Mesendoderm (in vitro differentiated cells): Measurements from ENCODE around the gene MBLAC1.

Experiments
- DNase-seq: peaks from one replicate; pipeline ENCODE4 v3.0.0; 2013
- H2AK5ac ChIP-seq: 2 replicates; pipeline ENCODE4 v1.6.1; 2013; ENCODE audit warnings: low read length, inconsistent platforms
- H2BK120ac ChIP-seq: 2 replicates; pipeline ENCODE4 v1.6.1; 2013; ENCODE audit warnings: low read depth, mild to moderate bottlenecking, low read length, moderate library complexity, mixed read lengths
- H2BK15ac ChIP-seq: replicated peaks from 2 replicates; pipeline ENCODE4 v1.6.1; 2013; ENCODE audit warnings: low read depth, mild to moderate bottlenecking, moderate library complexity
- H2BK5ac ChIP-seq: 2 replicates; pipeline ENCODE4 v1.6.1; 2013; ENCODE audit warnings: low read length, inconsistent platforms
- H3K18ac ChIP-seq: 2 replicates; pipeline ENCODE4 v1.6.1; 2013; ENCODE audit warnings: mild to moderate bottlenecking, low read length, mixed read lengths
- H3K23ac ChIP-seq: one replicate; pipeline ENCODE4 v1.6.1; 2013; ENCODE audit warnings: low read length
- H3K27ac ChIP-seq: 2 replicates; pipeline ENCODE4 v1.5.1; 2013; ENCODE audit warnings: low read depth, mild to moderate bottlenecking, inconsistent platforms, low read length, moderate library complexity
- H3K27me3 ChIP-seq: 2 replicates; pipeline ENCODE4 v1.6.1; 2013; ENCODE audit warnings: low read length, control low read depth, mild to moderate bottlenecking, inconsistent platforms; ENCODE audit not compliant: insufficient read depth, poor library complexity
- H3K36me3 ChIP-seq: 2 replicates; pipeline ENCODE4 v1.6.1; 2013; ENCODE audit warnings: low read length, inconsistent platforms; ENCODE audit not compliant: control insufficient read depth, insufficient read depth
- H3K4ac ChIP-seq: one replicate; pipeline ENCODE4 v1.6.1; 2013; ENCODE audit warnings: low read depth, mild to moderate bottlenecking, low read length, moderate library complexity
- H3K4me1 ChIP-seq: 2 replicates; pipeline ENCODE4 v1.6.1; 2013; ENCODE audit warnings: low read depth, low read length, inconsistent platforms; ENCODE audit not compliant: control insufficient read depth
- H3K4me2 ChIP-seq: 2 replicates; pipeline ENCODE4 v1.6.1; 2013; ENCODE audit warnings: low read length
- H3K4me3 ChIP-seq: 2 replicates; pipeline ENCODE4 v1.5.1; 2013; ENCODE audit warnings: mild to moderate bottlenecking, low read length
- H3K56ac ChIP-seq: one replicate; pipeline ENCODE4 v1.6.1; 2013; ENCODE audit warnings: low read length
- H3K79me1 ChIP-seq: 2 replicates; pipeline ENCODE4 v1.6.1; 2013; ENCODE audit warnings: low read length, inconsistent platforms
- H3K79me2 ChIP-seq: 2 replicates; pipeline ENCODE4 v1.6.1; 2013; ENCODE audit warnings: mild to moderate bottlenecking, low read length; ENCODE audit not compliant: control insufficient read depth, insufficient read depth
- H3K9ac ChIP-seq: 2 replicates; pipeline ENCODE4 v1.6.1; 2013; ENCODE audit warnings: low read length, inconsistent platforms
- H4K5ac ChIP-seq: one replicate; pipeline ENCODE4 v1.6.1; 2013; ENCODE audit warnings: low read length
- H4K8ac ChIP-seq: one replicate; pipeline ENCODE4 v1.6.1; 2013; ENCODE audit warnings: low read depth, mild to moderate bottlenecking, control low read depth, low read length, moderate library complexity
- WGBS: extraction: QIAGEN DNeasy Blood & Tissue Kit; methylation state at CpG from one replicate; pipeline ENCODE4 v1.1.7; 2013; ENCODE audit warnings: low lambda C conversion rate, missing lambda C conversion rate; ENCODE audit not compliant: insufficient coverage; ENCODE audit errors: extremely low coverage; 5-methylcytosine and 5-hydroxymethylcytosine counted together

Gene MBLAC1

DNA sequence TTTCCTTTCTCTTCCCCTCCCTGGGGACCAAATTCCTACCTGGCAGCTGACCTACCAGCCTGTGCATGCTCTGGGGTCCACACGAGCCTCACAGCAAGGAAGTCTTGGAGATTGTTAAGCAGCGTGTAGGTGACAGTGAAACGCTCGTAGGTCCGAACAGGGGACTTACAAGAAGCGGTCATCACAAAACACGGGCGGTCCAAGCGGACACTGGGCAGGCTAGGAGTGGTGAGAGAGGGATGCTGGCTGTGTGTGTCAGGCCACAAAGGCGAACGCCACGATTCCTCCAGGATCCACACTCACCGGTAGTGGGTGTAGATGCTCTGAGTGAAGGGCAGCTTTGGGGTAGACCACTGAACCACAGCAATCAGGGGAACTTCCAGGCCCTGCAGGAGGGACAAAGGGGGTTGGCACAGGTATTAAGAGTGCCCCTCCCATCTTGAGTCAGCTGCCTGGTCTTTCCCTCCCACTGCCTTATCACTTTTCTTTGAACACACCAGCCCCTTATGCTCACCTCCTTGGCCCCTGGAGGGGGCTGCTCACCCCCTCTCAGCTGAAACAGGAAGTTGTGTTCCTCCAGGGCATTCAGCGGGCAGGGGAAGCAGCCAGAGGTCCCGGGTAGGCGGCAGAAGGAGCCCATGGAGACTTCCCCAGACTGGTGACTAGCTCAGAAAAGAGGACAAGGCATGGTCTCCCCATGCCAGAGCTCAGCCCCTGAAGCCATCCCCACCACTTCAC lies 29.7 kb downstream of the MBLAC1 start:
- no peak overlapping the region for H2BK15ac ChIP-seq
- H3K79me1 ChIP-seq = peaks cover 15% of the 10 kb centered on the region
- peak overlapping the region; percentile 31 for H3K4me2 ChIP-seq
- H3K4ac ChIP-seq = no peak overlapping the region
- no peaks in the 10 kb centered on the region for H3K27me3 ChIP-seq
- H3K56ac ChIP-seq = peak overlapping the region; percentile 79
- H3K4me3 ChIP-seq = no peak overlapping the region
- no peak overlapping the region for H3K23ac ChIP-seq
- H4K8ac ChIP-seq = no peak overlapping the region
- H3K79me2 ChIP-seq = no peaks in the 10 kb centered on the region
- H2BK120ac ChIP-seq = no peak overlapping the region
- H3K27ac ChIP-seq = peak overlapping the region; percentile 18
- H3K18ac ChIP-seq = no peak overlapping the region
- no peak overlapping the region for H2BK5ac ChIP-seq
- peak; percentile 70 for DNase-seq
- peaks cover 12% of the 10 kb centered on the region for H3K4me1 ChIP-seq
- H4K5ac ChIP-seq = no peak overlapping the region
- H3K36me3 ChIP-seq = peaks cover 11% of the 10 kb centered on the region
- no peak overlapping the region for H2AK5ac ChIP-seq
- WGBS = no CpG with 5 or more reads among the region's 16 CpGs
- H3K9ac ChIP-seq = peak overlapping the region; percentile 92

DNA sequence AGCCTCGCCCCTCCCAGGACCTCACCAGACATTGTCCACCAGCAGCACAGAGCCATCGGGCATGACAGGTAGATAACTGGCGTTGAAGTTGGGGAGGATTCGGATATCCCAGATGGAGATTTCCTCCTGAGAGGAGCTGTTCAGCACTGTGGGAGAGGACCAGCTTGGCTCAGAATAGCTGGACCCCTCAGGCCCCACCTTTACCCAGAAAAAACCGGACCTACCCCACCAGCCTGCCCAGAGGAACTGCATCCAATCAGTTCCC lies 30.2 kb downstream of the MBLAC1 start:
- H3K9ac ChIP-seq = peak overlapping the region; percentile 92
- H3K27me3 ChIP-seq = no peaks in the 10 kb centered on the region
- H4K5ac ChIP-seq = no peak overlapping the region
- no peak overlapping the region for H3K23ac ChIP-seq
- H3K36me3 ChIP-seq = peaks cover 11% of the 10 kb centered on the region
- no peak overlapping the region for H3K4me3 ChIP-seq
- H3K79me1 ChIP-seq = peaks cover 15% of the 10 kb centered on the region
- H3K27ac ChIP-seq = peak overlapping the region; percentile 18
- no peak overlapping the region for H2BK5ac ChIP-seq
- H2BK120ac ChIP-seq = no peak overlapping the region
- no peak overlapping the region for H2AK5ac ChIP-seq
- no CpG with 5 or more reads among the region's 5 CpGs for whole genome bisulfite sequencing
- no peak overlapping the region for H4K8ac ChIP-seq
- H3K79me2 ChIP-seq = no peaks in the 10 kb centered on the region
- no peak overlapping the region for H3K18ac ChIP-seq
- H2BK15ac ChIP-seq = no peak overlapping the region
- H3K4ac ChIP-seq = no peak overlapping the region
- DNase-seq = no peak
- H3K4me1 ChIP-seq = peaks cover 12% of the 10 kb centered on the region
- H3K4me2 ChIP-seq = peak overlapping the region; percentile 31
- peak overlapping the region; percentile 79 for H3K56ac ChIP-seq

DNA sequence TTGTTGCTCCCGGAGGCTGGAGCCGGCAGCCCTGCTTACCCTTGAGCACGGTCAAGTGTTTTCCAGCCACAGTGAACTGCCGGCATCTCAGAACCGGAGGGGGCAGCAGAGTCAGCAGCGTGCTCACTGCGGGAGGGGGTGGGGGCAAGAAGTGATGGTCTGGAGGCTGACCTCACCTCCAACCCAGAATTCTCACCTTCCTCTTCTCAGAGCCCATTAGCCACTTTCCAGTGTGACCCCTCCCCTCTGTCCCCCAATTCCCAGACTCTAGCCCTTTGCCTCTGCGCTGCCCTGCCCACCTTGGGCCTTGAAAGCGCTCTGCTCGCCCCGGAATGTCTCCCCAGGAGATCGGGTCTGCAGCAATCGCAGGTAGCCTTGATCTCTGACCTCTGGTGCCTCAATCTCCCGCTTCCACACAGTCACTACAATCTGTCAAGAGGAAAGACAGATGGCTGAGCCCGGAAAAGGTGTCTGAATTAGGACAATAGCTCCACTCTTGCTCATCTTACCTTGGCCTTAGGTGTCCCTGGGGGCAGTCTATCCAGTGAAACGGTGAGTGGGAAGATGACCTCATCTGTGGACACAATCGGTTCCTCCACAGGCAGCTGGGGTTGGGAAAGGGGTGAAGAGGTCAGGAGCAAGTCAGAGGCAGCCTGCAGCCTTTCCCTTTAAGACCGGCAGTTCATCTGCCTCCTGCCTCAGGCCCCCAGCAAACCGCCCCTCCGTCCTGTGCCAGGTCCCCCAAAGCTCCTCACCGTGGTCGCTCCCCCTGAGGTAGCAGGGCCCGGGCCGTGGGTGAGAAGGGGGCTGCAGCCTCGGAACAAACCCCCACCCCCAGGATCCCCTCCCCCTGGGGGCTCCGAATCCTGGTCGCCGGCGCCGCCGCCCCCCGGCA lies 30.8 kb downstream of the MBLAC1 start:
- H3K27ac ChIP-seq = peak overlapping the region; percentile 79

DNA sequence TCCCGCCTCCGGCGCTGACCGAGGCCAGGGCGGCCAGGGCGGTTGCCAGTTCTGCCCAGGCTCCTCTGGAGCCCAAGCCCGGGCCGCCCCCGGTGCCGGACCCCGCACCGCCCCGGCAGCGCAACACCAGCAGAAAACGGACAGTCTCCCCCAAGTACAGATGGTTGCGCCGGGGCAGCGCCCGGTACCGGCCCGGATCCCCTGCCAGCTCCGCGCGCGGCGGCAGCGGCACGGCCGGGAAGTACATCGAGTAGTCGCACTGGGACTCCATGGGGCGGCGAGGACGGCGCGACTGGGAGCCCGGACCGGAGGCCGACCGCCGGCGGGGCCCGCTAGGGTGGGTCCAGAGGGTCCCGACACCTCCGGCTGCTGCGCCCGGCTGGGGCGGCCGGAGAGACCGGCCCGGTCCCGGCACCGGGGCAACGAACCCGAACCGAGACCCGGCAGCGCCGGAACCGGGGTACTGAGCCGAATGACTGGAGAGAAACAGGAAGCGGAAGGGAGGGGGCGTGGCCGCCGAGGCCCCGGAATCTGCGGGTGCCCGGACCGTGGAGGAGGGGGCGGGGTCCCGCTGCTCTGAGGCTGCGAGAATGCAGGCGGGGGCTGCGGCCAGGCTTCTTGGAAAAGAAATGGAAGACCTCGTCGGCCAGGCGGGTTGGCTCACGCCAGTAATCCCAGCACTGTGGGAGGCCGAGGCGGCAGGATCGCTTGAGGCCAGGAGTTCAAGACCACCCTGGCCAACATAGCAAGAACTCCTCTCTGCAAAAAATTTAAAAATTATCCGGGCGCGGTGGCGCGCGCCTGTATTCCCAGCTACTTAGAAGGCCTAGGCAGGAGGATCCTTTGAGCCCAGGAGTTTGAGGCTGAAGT lies 31.7 kb downstream of the MBLAC1 start, which contains the start of gene TRAPPC14:
TSS of gene TRAPPC14 (minus strand) at position 495 of the 870 bp plus-strand sequence. CDS start at position 271, 224 bp downstream.
- H2BK5ac ChIP-seq = no peak within 1 kb of the TSS
- peak within 1 kb of the TSS; percentile 42 for H4K8ac ChIP-seq
- WGBS = no CpG with 5 or more reads among the region's 87 CpGs
- peak within 1 kb of the TSS; percentile 45 for H3K23ac ChIP-seq
- H3K27me3 ChIP-seq = no peaks in the 10 kb centered on the region
- peak within 1 kb of the TSS; percentile 9 for H2AK5ac ChIP-seq
- H3K18ac ChIP-seq = peak within 1 kb of the TSS; percentile 42
- no peak within 1 kb of the TSS for H4K5ac ChIP-seq
- H3K27ac ChIP-seq = peak within 1 kb of the TSS; percentile 79
- peaks cover 12% of the 10 kb centered on the region for H3K4me1 ChIP-seq
- peak within 1 kb of the TSS; percentile 83 for H3K4ac ChIP-seq
- peaks cover 15% of the 10 kb centered on the region for H3K79me1 ChIP-seq
- no peaks in the 10 kb centered on the region for H3K79me2 ChIP-seq
- peak within 1 kb of the TSS; percentile 92 for H3K9ac ChIP-seq
- peak within 1 kb of the TSS; percentile 79 for H3K4me2 ChIP-seq
- DNase-seq = peak; percentile 94
- peak within 1 kb of the TSS; percentile 17 for H2BK120ac ChIP-seq
- peak within 1 kb of the TSS; percentile 84 for H3K4me3 ChIP-seq
- no peak within 1 kb of the TSS for H2BK15ac ChIP-seq
- H3K56ac ChIP-seq = peak within 1 kb of the TSS; percentile 86
- H3K36me3 ChIP-seq = peaks cover 11% of the 10 kb centered on the region

More for the DNA sequence above, 30.8 kb downstream of the MBLAC1 start:
- Histone ChIP-seq H3K23ac (peak overlapping the region; percentile 45), H2BK120ac (peak overlapping the region; percentile 17), H3K4me3 (peak overlapping the region; percentile 84), H2BK5ac (no peak overlapping the region), H3K4me1 (peaks cover 12% of the 10 kb centered on the region), H3K4ac (peak overlapping the region; percentile 83), H3K4me2 (peak overlapping the region; percentile 79), H3K18ac (peak overlapping the region; percentile 42), H2BK15ac (no peak overlapping the region), H3K79me2 (no peaks in the 10 kb centered on the region), H4K8ac (no peak overlapping the region), H3K56ac (peak overlapping the region; percentile 86), H4K5ac (no peak overlapping the region), H2AK5ac (peak overlapping the region; percentile 9), H3K9ac (peak overlapping the region; percentile 92), H3K79me1 (peaks cover 15% of the 10 kb centered on the region), H3K36me3 (peaks cover 11% of the 10 kb centered on the region), H3K27me3 (no peaks in the 10 kb centered on the region)
- no CpG with 5 or more reads among the region's 32 CpGs for WGBS
- peak; percentile 89 for DNase-seq

DNA sequence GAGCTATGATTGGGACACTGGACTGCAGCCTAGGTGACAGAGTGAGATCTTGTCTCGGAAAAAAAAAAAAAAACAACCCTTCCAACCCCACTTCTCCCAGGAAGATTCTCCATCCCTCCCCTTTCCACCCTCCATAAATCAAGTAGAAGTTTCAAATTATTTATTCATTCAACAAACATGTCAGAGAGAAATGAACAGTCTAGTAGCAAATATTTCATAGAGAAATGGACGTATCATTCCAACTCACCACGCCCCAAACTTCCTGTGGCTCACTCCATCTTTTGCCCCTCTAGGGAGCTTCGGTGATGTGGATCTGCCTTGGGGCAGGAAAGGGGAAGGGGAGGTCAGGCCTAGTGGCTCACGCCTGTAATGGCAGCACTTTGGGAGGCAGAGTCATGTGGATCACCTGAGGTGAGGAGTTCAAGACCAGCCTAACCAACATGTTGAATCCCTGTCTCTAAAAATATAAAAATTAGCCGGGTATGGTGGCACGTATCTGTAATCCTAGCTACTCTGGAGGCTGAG lies 32.4 kb downstream of the MBLAC1 start:
- H3K56ac ChIP-seq = peak overlapping the region; percentile 66
- H3K23ac ChIP-seq = no peak overlapping the region
- no peak overlapping the region for H3K4me2 ChIP-seq

More for the DNA sequence above, 32.4 kb downstream of the MBLAC1 start:
- H4K8ac ChIP-seq = no peak overlapping the region
- WGBS = no CpG with 5 or more reads among the region's 7 CpGs
- H3K79me2 ChIP-seq = no peaks in the 10 kb centered on the region
- H3K4me3 ChIP-seq = no peak overlapping the region
- peaks cover 15% of the 10 kb centered on the region for H3K79me1 ChIP-seq
- H3K27me3 ChIP-seq = no peaks in the 10 kb centered on the region
- H2BK15ac ChIP-seq = no peak overlapping the region
- no peak overlapping the region for H2BK5ac ChIP-seq
- no peak overlapping the region for H3K18ac ChIP-seq
- H3K4ac ChIP-seq = no peak overlapping the region
- no peak overlapping the region for H2AK5ac ChIP-seq
- peak overlapping the region; percentile 27 for H3K27ac ChIP-seq
- no peak overlapping the region for H4K5ac ChIP-seq
- peaks cover 10% of the 10 kb centered on the region for H3K4me1 ChIP-seq
- peaks cover 11% of the 10 kb centered on the region for H3K36me3 ChIP-seq
- no peak overlapping the region for H2BK120ac ChIP-seq
- H3K9ac ChIP-seq = peak overlapping the region; percentile 62
- peak; percentile 68 for DNase-seq
